ENCODE measurements around the gene NTM.

GRCh38 chr11:132077416-132077815 lies 707.0 kb downstream of the NTM start:
- TF ChIP-seq, protein P1, sequence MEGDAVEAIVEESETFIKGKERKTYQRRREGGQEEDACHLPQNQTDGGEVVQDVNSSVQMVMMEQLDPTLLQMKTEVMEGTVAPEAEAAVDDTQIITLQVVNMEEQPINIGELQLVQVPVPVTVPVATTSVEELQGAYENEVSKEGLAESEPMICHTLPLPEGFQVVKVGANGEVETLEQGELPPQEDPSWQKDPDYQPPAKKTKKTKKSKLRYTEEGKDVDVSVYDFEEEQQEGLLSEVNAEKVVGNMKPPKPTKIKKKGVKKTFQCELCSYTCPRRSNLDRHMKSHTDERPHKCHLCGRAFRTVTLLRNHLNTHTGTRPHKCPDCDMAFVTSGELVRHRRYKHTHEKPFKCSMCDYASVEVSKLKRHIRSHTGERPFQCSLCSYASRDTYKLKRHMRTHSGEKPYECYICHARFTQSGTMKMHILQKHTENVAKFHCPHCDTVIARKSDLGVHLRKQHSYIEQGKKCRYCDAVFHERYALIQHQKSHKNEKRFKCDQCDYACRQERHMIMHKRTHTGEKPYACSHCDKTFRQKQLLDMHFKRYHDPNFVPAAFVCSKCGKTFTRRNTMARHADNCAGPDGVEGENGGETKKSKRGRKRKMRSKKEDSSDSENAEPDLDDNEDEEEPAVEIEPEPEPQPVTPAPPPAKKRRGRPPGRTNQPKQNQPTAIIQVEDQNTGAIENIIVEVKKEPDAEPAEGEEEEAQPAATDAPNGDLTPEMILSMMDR (IDR thresholded peaks at IDR 0.05; ENCODE audit: poor library complexity, severe bottlenecking) = no peak
- TF ChIP-seq EP300 (conservative IDR thresholded peaks at IDR 0.05; ENCODE audit: poor library complexity, severe bottlenecking) (no peak), POLR2AphosphoS5 (IDR thresholded peaks at IDR 0.05) (no peak), EZH2 (IDR thresholded peaks at IDR 0.05; ENCODE audit: borderline replicate concordance, insufficient read depth, low read length, poor library complexity, severe bottlenecking) (no peak), TAF1 (IDR thresholded peaks at IDR 0.05; ENCODE audit: low read depth) (no peak), REST (IDR thresholded peaks at IDR 0.05; ENCODE audit: borderline replicate concordance) (no peak), MXI1 (conservative IDR thresholded peaks at IDR 0.05; ENCODE audit: poor library complexity, severe bottlenecking) (no peak), SMC3 (conservative IDR thresholded peaks at IDR 0.05; ENCODE audit: poor library complexity) (no peak), RAD21 (conservative IDR thresholded peaks at IDR 0.05) (no peak)

Measured in neural cell (in vitro differentiated cells).